NT2/D1 (cell line): ENCODE data around the gene ADCY3.

Source experiments
- YY1 ChIP-seq: IDR thresholded peaks from 2 replicates; pipeline ENCODE4 v1.6.1; 2011; ENCODE audit not compliant: insufficient read length, insufficient read depth
- ZNF274 ChIP-seq: IDR thresholded peaks from 2 replicates; pipeline ENCODE4 v1.6.1; 2011; ENCODE audit warnings: mild to moderate bottlenecking, low read depth, low read length

GRCh38 chr2:24912986-24913385, 7.1 kb downstream of the ADCY3 start:
- TF ChIP-seq ZNF274: no peak
- TF ChIP-seq YY1: no peak
